B cell (primary cell): ENCODE measurements around the gene LIN28B. TPM values are rescaled to one million over a fixed set of nuclear protein-coding genes. Genes with fewer than 3 reads are reported as not detected.

Source experiments
- ATAC-seq: fragments of 200-7000 bp; cut with Tn5 transposase; one replicate; pipeline ENCODE4 v1.10.0; 2021; ENCODE audit warnings: low read depth, mild to moderate bottlenecking, moderate number of reproducible peaks, moderate library complexity
- CTCF ChIA-PET: fragments of 350-600 bp; sonication (Branson Sonifier 250); formaldehyde crosslinking; loops from one replicate; lab custom pipeline; 2021; ENCODE audit warnings: antibody characterized with exemption, inconsistent platforms; lab: Charles Lee
- POLR2A ChIA-PET: fragments of 350-600 bp; sonication (Branson Sonifier 250); formaldehyde crosslinking; loops from one replicate; lab custom pipeline; 2021; ENCODE audit warnings: antibody characterized with exemption; lab: Charles Lee
- DNase-seq: peaks from one replicate; pipeline ENCODE4 v3.0.0; 2013
- H2AFZ ChIP-seq: 2 replicates; pipeline ENCODE4 v1.6.1; 2012; ENCODE audit warnings: mild to moderate bottlenecking, low read depth, low read length; ENCODE audit not compliant: insufficient read depth, poor library complexity, severe bottlenecking
- H3K27ac ChIP-seq, 2 donors: 1 replicate in 1 of 2; 2 replicates in 1 of 2; pipeline ENCODE4 v1.5.1; 2012 to 2013; ENCODE audit warnings: low read length in 2 of 2, mild to moderate bottlenecking in 2 of 2, moderate library complexity in 1 of 2
- H3K27me3 ChIP-seq, 4 experiments: fragments of 200-600 bp in 1 of 4; sonication (generic) in 1 of 4; replicated peaks in 1 of 4; 1 replicate in 2 of 4; 2 replicates in 2 of 4; pipeline versions ENCODE4 v1.6.1 to v1.7.0; 2013 to 2016; ENCODE audit warnings: low read length in 3 of 4, mild to moderate bottlenecking in 2 of 4, mixed read lengths in 1 of 4, moderate library complexity in 1 of 4; ENCODE audit not compliant: insufficient read depth in 4 of 4, control insufficient read depth in 3 of 4; ENCODE audit errors: control extremely low read depth in 1 of 4
- H3K36me3 ChIP-seq, 2 experiments: replicated peaks in 1 of 2; 1 replicate in 1 of 2; 2 replicates in 1 of 2; pipeline versions ENCODE4 v1.6.1 to v1.7.1; 2013; ENCODE audit warnings: low read length in 1 of 2; ENCODE audit not compliant: insufficient read depth in 2 of 2, control insufficient read depth in 1 of 2; ENCODE audit errors: control extremely low read depth in 1 of 2, extremely low read depth in 1 of 2
- H3K4me1 ChIP-seq, 2 donors: fragments of 200-600 bp in 1 of 2; sonication (generic) in 1 of 2; 1 replicate in 1 of 2; 2 replicates in 1 of 2; pipeline versions ENCODE4 v1.5.1 to v1.6.1; 2013 to 2017; ENCODE audit warnings: low read length in 2 of 2; ENCODE audit not compliant: control insufficient read depth in 2 of 2, insufficient read depth in 2 of 2
- H3K4me2 ChIP-seq: replicated peaks from 2 replicates; pipeline ENCODE3; 2012; ENCODE audit warnings: mild to moderate bottlenecking, low read depth, low read length; ENCODE audit not compliant: poor library complexity, severe bottlenecking
- H3K4me3 ChIP-seq, 5 experiments: fragments of 200-600 bp in 1 of 5; sonication (generic) in 1 of 5; 1 replicate in 3 of 5; 2 replicates in 2 of 5; pipeline versions ENCODE4 v1.5.1 to v1.7.0; 2011 to 2016; ENCODE audit warnings: low read length in 4 of 5, mild to moderate bottlenecking in 4 of 5, low read depth in 2 of 5, control low read depth in 1 of 5, moderate library complexity in 1 of 5; ENCODE audit not compliant: insufficient read depth in 1 of 5; ENCODE audit errors: control extremely low read depth in 1 of 5, extremely low read depth in 1 of 5
- H3K79me2 ChIP-seq: fragments of 200-600 bp; sonication (generic); one replicate; pipeline ENCODE4 v1.6.0; 2016; ENCODE audit warnings: low read length; ENCODE audit not compliant: control insufficient read depth, insufficient read depth
- H3K9ac ChIP-seq: fragments of 200-600 bp; sonication (generic); 2 replicates; pipeline ENCODE4 v1.6.1; 2017; ENCODE audit warnings: mild to moderate bottlenecking, low read length, moderate library complexity
- H3K9me3 ChIP-seq, 3 donors: one replicate each; pipeline versions ENCODE4 v1.6.1 to v1.7.1; 2013; ENCODE audit warnings: low read length in 2 of 3; ENCODE audit not compliant: control insufficient read depth in 2 of 3, insufficient read depth in 1 of 3; ENCODE audit errors: control extremely low read depth in 1 of 3
- H4K20me1 ChIP-seq: 2 replicates; pipeline ENCODE4 v1.6.0; 2012; ENCODE audit warnings: mild to moderate bottlenecking, low read length; ENCODE audit not compliant: insufficient read depth, control insufficient read depth, poor library complexity, severe bottlenecking
- H3K27ac Mint-ChIP-seq: one replicate; pipeline ENCODE4 v1.8.0; 2021; ENCODE audit warnings: mixed read lengths
- H3K27me3 Mint-ChIP-seq: one replicate; pipeline ENCODE4 v1.8.0; 2021; ENCODE audit warnings: mixed read lengths
- H3K4me1 Mint-ChIP-seq: one replicate; pipeline ENCODE4 v1.8.0; 2021; ENCODE audit warnings: mixed read lengths
- H3K4me3 Mint-ChIP-seq: one replicate; pipeline ENCODE4 v1.8.0; 2021; ENCODE audit warnings: mixed read lengths
- H3K9me3 Mint-ChIP-seq: one replicate; pipeline ENCODE4 v1.8.0; 2022; ENCODE audit warnings: mixed read lengths; ENCODE audit not compliant: insufficient read depth
- CTCF ChIP-seq: fragments of 200-600 bp; IDR thresholded peaks from one replicate; pipeline ENCODE4 v1.8.0; 2022; ENCODE audit warnings: antibody characterized with exemption, mild to moderate bottlenecking
- EZH2 ChIP-seq: IDR thresholded peaks from 2 replicates; pipeline ENCODE4 v1.6.1; 2012; ENCODE audit warnings: borderline replicate concordance, low read depth, mild to moderate bottlenecking, moderate library complexity, low read length; ENCODE audit not compliant: insufficient read depth, poor library complexity, severe bottlenecking
- WGBS: methylation state at CpG from one replicate; pipeline ENCODE4 v1.1.5; 2013; ENCODE audit warnings: missing lambda C conversion rate; ENCODE audit not compliant: insufficient coverage; 5-methylcytosine and 5-hydroxymethylcytosine counted together
- intact Hi-C: fragments of 100-400 bp; cut with micrococcal nuclease; formaldehyde crosslinking; loops from one replicate; pipeline ENCODE4 v1.10.0; 2022
- polyA plus RNA-seq: library from polyadenylated mRNA; depleted of rRNA; stranded (reverse); fragments of >200 nt; gene quantifications from 2 replicates; pipeline ENCODE4 v1.2.3, GENCODE V29; 2012
- total RNA-seq, 2 donors: library from RNA; stranded (reverse); fragments of 120-200 nt in 1 of 2; gene quantifications; 1 replicate in 1 of 2; 2 replicates in 1 of 2; pipeline versions ENCODE4 v1.2.3 to v1.2.4, GENCODE V29; 2013 to 2022

LIN28B gene
- total and polyA plus RNA-seq, 2 donors (not counting 1 experiment from before 2014, with no cell fraction given) = not detected

- ChIA-PET CTCF (interaction anchor here (0.9 kb wide), 1 partner anchor 22 kb away, joined by 3 read pairs; no protein-coding TSS in a partner anchor), POLR2A (no interaction called here)
- no peak for DNase-seq
- peaks cover 38% of the 10 kb centered on the region for H3K27me3 Mint-ChIP-seq
- H3K9me3 ChIP-seq = no peaks in the 10 kb centered on the region
- no peak overlapping the region for H3K4me3 Mint-ChIP-seq
- ATAC-seq = no peak
- no peak overlapping the region for H3K9ac ChIP-seq
- no peaks in the 10 kb centered on the region for H3K4me1 Mint-ChIP-seq
- peaks cover 0 to 4% (median 0%) of the 10 kb centered on the region in 4 experiments for H3K27me3 ChIP-seq
- TF ChIP-seq EZH2 = no peak
- no peak for TF ChIP-seq CTCF
- no peak overlapping the region for H3K27ac ChIP-seq
- H3K36me3 ChIP-seq = no peaks in the 10 kb centered on the region
- no peak overlapping the region for H2AFZ ChIP-seq
- H3K4me2 ChIP-seq = no peak overlapping the region
- intact Hi-C loops = no loop called here
- H3K27ac Mint-ChIP-seq = no peak overlapping the region
- no peaks in the 10 kb centered on the region for H4K20me1 ChIP-seq
- H3K79me2 ChIP-seq = no peaks in the 10 kb centered on the region
- whole genome bisulfite sequencing = no CpG with 5 or more reads among the region's 3 CpGs
- H3K4me3 ChIP-seq = no peak overlapping the region
- H3K9me3 Mint-ChIP-seq = no peaks in the 10 kb centered on the region
- no peaks in the 10 kb centered on the region for H3K4me1 ChIP-seq
Observed at GRCh38 chr6:105066233-105066632, 109.3 kb downstream of the LIN28B start.

- ChIA-PET POLR2A (no interaction called here), CTCF (interaction anchor here (0.9 kb wide), 1 partner anchor 21 kb away, joined by 3 read pairs; no protein-coding TSS in a partner anchor)
- intact Hi-C loops = no loop called here
- ATAC-seq (no peak), DNase-seq (no peak)
- Histone ChIP-seq H3K27ac (no peak overlapping the region), H3K9me3 (no peaks in the 10 kb centered on the region), H4K20me1 (no peaks in the 10 kb centered on the region), H3K36me3 (no peaks in the 10 kb centered on the region), H3K27me3 (peaks cover 0 to 4% (median 0%) of the 10 kb centered on the region in 4 experiments), H3K9ac (no peak overlapping the region), H3K4me1 (no peaks in the 10 kb centered on the region), H2AFZ (no peak overlapping the region), H3K79me2 (no peaks in the 10 kb centered on the region), H3K4me3 (no peak overlapping the region), H3K4me2 (no peak overlapping the region)
- H3K27me3 Mint-ChIP-seq = peaks cover 36% of the 10 kb centered on the region
- no peak overlapping the region for H3K27ac Mint-ChIP-seq
- no peak for TF ChIP-seq CTCF
- no peak for TF ChIP-seq EZH2
- no peaks in the 10 kb centered on the region for H3K4me1 Mint-ChIP-seq
- WGBS = no CpG with 5 or more reads among the region's 3 CpGs
- H3K9me3 Mint-ChIP-seq = no peaks in the 10 kb centered on the region
- H3K4me3 Mint-ChIP-seq = no peak overlapping the region
Observed at GRCh38 chr6:105066836-105067235, 109.9 kb downstream of the LIN28B start.
